Muscle of leg (tissue), 11 donors: ENCODE results near the gene TBC1D22A. TPM values are rescaled to one million over a fixed set of nuclear protein-coding genes. Genes with fewer than 3 reads are reported as not detected.
A peak's percentile ranks its signal among the peaks of the same experiment; 100 is the strongest.

ENCODE experiments used
- DNase-seq: peaks from one replicate; pipeline ENCODE4 v3.0.0; 2013
- H3K27ac ChIP-seq: one replicate; pipeline ENCODE4 v1.5.1; 2013; ENCODE audit warnings: mild to moderate bottlenecking, low read length, control low read depth
- H3K27me3 ChIP-seq: one replicate; pipeline ENCODE4 v1.6.1; 2013; ENCODE audit warnings: low read length; ENCODE audit not compliant: control insufficient read depth, insufficient read depth
- H3K36me3 ChIP-seq: one replicate; pipeline ENCODE4 v1.6.1; 2013; ENCODE audit warnings: low read length; ENCODE audit not compliant: control insufficient read depth, insufficient read depth
- H3K4me1 ChIP-seq: one replicate; pipeline ENCODE4 v1.6.1; 2013; ENCODE audit warnings: low read length; ENCODE audit not compliant: control insufficient read depth, insufficient read depth
- H3K4me3 ChIP-seq: one replicate; pipeline ENCODE4 v1.5.1; 2013; ENCODE audit warnings: low read length, control low read depth
- H3K9me3 ChIP-seq: replicated peaks from 2 replicates; pipeline ENCODE4 v1.6.1; 2013; ENCODE audit warnings: low read depth, low read length; ENCODE audit not compliant: control insufficient read depth
- WGBS: methylation state at CpG from one replicate; pipeline ENCODE4 v1.1.5; 2013; ENCODE audit warnings: missing lambda C conversion rate; ENCODE audit not compliant: insufficient coverage; 5-methylcytosine and 5-hydroxymethylcytosine counted together
- polyA plus RNA-seq, 8 donors: library from polyadenylated mRNA; unstranded; fragments of 120-200 nt; gene quantifications; one replicate each; pipeline versions ENCODE4 v1.2.1 to v1.2.3, GENCODE V29; 2013; ENCODE audit warnings: inconsistent platforms in 1 of 8, low replicate concordance in 1 of 8; ENCODE audit not compliant: insufficient read length in 8 of 8, insufficient read depth in 1 of 8
- total RNA-seq: library from RNA; stranded (reverse); fragments of 120-200 nt; gene quantifications from one replicate; pipeline ENCODE4 v1.2.4, GENCODE V29; 2013

TBC1D22A gene
- total and polyA plus RNA-seq, 9 donors: 8.0 to 16.9 (median 15.6) TPM

DNA sequence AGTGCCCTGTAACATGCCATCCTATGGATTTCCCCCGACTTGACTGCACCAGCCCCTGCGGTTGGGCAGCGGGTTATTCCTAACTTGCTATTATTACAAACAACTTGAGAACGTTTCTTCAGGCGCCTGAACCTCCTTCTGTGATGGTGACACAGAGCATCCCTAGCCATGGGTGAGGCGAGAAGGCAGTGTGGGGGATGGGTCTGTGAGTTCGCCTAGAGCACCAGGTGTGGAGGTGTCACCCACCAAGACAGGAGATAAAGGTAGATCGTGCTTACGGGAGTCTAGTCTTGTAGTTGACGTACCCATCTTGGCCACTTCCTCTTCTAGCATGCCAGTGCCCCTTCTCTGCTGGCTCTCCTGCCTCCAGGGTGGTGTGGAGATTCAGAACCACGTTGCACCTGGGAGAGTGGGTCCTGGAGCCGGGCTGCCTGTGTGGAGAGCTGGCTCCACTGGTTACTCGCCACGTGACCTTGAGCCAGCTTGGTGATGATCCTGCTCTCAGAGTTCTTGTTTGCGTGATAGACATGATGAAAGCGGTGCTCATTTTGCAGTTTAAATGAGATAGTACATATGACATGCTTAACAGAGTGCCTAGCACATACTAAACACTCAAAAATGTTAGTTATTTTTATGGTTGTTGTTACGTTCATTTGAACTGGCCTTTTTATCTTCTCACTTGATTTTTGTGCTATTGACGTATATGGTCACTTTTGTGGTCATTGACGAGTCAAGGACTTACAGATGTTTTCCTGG, 37.8 kb downstream of the TBC1D22A start:
- H3K36me3 ChIP-seq: peaks cover 42% of the 10 kb centered on the region

GRCh38 chr22:46801331-46801811, 38.9 kb downstream of the TBC1D22A start:
- WGBS: 89% methylated on average over 14 of the region's 15 CpGs

More for the DNA sequence above, 37.8 kb downstream of the TBC1D22A start:
- WGBS: 93% methylated on average over 7 of the region's 19 CpGs
- Histone ChIP-seq H3K4me3 (no peak overlapping the region), H3K9me3 (no peaks in the 10 kb centered on the region), H3K27ac (no peak overlapping the region), H3K27me3 (no peaks in the 10 kb centered on the region), H3K4me1 (peaks cover 14% of the 10 kb centered on the region)
- no peak for DNase-seq

DNA sequence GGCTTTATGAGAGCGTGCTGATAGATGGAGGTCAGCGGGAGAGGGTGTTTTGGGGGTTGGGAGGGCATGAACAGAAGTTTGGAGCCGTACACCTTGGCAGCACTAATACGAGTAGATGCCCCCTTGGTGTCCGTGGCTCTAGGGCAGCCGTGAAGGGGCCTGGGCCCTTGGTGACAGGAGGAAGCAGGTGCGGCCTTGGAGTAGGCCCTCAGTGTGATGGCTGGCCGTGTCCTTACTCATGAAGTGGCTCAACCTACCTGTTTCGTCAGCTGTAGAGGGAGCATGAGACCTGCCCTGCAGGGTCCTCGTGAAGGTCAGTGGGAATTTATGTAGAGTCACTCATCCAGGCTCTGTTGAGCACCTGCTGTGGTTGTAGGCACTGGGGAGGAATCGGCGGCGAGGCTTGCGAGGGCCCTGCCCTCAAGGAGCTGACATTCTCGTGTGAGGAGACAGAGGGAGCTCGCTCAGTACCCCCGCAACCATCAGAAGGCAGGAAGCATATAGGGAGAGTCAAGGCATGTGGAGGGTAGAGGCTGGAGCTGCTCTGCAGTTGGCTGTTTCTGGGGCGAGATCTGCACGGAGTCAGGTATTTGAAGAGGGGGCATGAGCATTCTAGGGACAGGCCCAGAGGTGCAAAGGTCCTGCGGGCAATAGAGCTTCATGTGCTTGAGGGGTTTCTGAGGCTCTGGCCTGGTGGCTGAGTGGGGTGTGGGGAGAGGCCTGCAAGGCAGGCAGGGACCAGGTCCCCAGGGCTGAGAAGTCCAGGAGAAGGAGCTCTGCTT, 39.6 kb downstream of the TBC1D22A start:
- H3K27ac ChIP-seq: no peak overlapping the region
- no peaks in the 10 kb centered on the region for H3K9me3 ChIP-seq
- peaks cover 37% of the 10 kb centered on the region for H3K36me3 ChIP-seq
- no peak overlapping the region for H3K4me3 ChIP-seq
- H3K4me1 ChIP-seq: peaks cover 10% of the 10 kb centered on the region
- no peak for DNase-seq
- no peaks in the 10 kb centered on the region for H3K27me3 ChIP-seq
- 92% methylated on average over 20 of the region's 20 CpGs for WGBS

More at GRCh38 chr22:46801331-46801811, 38.9 kb downstream of the TBC1D22A start:
- no peak for DNase-seq
- Histone ChIP-seq H3K36me3 (peaks cover 34% of the 10 kb centered on the region), H3K27me3 (no peaks in the 10 kb centered on the region), H3K4me3 (no peak overlapping the region), H3K27ac (no peak overlapping the region), H3K4me1 (peaks cover 14% of the 10 kb centered on the region), H3K9me3 (no peaks in the 10 kb centered on the region)

DNA sequence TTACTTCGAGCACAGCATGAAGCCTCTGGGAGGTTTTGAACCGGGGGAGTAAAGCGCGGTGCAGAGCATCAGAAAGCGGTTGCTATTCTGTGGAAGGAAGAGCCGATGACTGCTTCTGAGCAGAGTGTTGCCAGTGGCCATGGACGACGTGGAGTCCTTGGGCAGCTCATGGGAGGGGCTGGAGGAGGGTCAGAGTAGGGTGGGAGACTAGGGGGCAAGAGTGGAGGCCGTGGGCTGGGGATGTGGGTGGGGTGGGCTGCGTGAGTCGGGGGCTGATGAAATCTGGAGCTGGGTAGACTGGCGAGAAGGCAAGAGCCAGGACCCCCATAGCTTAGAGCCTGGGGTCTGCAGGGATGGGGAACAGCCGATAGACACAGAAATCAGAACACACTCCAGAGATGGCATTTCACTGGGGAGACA, 40.2 kb downstream of the TBC1D22A start:
- H3K4me1 ChIP-seq: peaks cover 10% of the 10 kb centered on the region
- H3K27ac ChIP-seq: no peak overlapping the region
- no peak for DNase-seq
- H3K4me3 ChIP-seq: no peak overlapping the region
- 83% methylated on average over 10 of the region's 13 CpGs for WGBS
- H3K27me3 ChIP-seq: no peaks in the 10 kb centered on the region
- H3K36me3 ChIP-seq: peaks cover 39% of the 10 kb centered on the region
- H3K9me3 ChIP-seq: no peaks in the 10 kb centered on the region

GRCh38 chr22:46803031-46803880, 40.8 kb downstream of the TBC1D22A start:
- Histone ChIP-seq H3K4me1 (peaks cover 8% of the 10 kb centered on the region), H3K9me3 (no peaks in the 10 kb centered on the region), H3K4me3 (no peak overlapping the region), H3K27ac (no peak overlapping the region), H3K36me3 (peaks cover 33% of the 10 kb centered on the region), H3K27me3 (no peaks in the 10 kb centered on the region)
- WGBS: 22% methylated on average over 24 of the region's 28 CpGs
- DNase-seq: peak; percentile 23

GRCh38 chr22:46803936-46804335, 41.5 kb downstream of the TBC1D22A start:
- Histone ChIP-seq H3K36me3 (peaks cover 32% of the 10 kb centered on the region), H3K27ac (no peak overlapping the region), H3K4me1 (peaks cover 1% of the 10 kb centered on the region), H3K9me3 (peaks cover under 1% of the 10 kb centered on the region), H3K4me3 (no peak overlapping the region), H3K27me3 (no peaks in the 10 kb centered on the region)
- WGBS: 84% methylated on average over 9 of the region's 10 CpGs
- no peak for DNase-seq

GRCh38 chr22:46806794-46807193, 44.3 kb downstream of the TBC1D22A start:
- no peaks in the 10 kb centered on the region for H3K4me1 ChIP-seq
- H3K4me3 ChIP-seq: no peak overlapping the region
- peaks cover 4% of the 10 kb centered on the region for H3K9me3 ChIP-seq
- DNase-seq: no peak
- 98% methylated on average over 6 of the region's 7 CpGs for WGBS
- no peaks in the 10 kb centered on the region for H3K27me3 ChIP-seq
- no peak overlapping the region for H3K27ac ChIP-seq
- H3K36me3 ChIP-seq: peaks cover 35% of the 10 kb centered on the region

DNA sequence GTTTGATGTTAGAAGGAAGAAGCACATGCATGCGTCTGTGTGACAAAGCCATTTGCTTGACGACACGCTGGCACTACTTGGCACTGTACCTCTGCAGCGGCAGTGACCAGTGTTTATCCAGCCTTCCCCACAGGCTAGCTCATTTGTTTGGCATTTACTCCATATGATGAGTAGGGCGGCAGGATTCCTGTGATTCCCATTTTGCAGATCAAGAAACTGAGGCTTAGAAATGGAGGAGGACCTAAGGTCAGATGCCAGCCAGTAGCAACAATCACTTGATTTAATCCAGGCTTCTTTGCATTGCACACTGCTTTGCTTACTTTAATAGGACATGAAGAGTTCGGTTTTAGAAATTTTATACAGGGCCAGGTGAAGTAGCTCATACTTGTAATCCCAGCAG, 45.0 kb downstream of the TBC1D22A start:
- H3K36me3 ChIP-seq: peaks cover 35% of the 10 kb centered on the region
- 80% methylated on average over 1 of the region's 6 CpGs for WGBS
- no peak overlapping the region for H3K27ac ChIP-seq
- DNase-seq: no peak
- H3K27me3 ChIP-seq: no peaks in the 10 kb centered on the region
- H3K4me1 ChIP-seq: no peaks in the 10 kb centered on the region
- H3K4me3 ChIP-seq: no peak overlapping the region
- peaks cover 4% of the 10 kb centered on the region for H3K9me3 ChIP-seq

- no peak for DNase-seq
- H3K4me3 ChIP-seq: no peak overlapping the region
- WGBS: 94% methylated on average over 6 of the region's 17 CpGs
- peaks cover 30% of the 10 kb centered on the region for H3K36me3 ChIP-seq
- no peaks in the 10 kb centered on the region for H3K27me3 ChIP-seq
- H3K27ac ChIP-seq: no peak overlapping the region
- H3K9me3 ChIP-seq: peaks cover 4% of the 10 kb centered on the region
- no peaks in the 10 kb centered on the region for H3K4me1 ChIP-seq
These were observed 46.9 kb downstream of the TBC1D22A start for GRCh38 chr22:46809153-46809885.
